Measurements from ENCODE around the gene STK39. TPM values are rescaled to one million over a fixed set of nuclear protein-coding genes. Genes with fewer than 3 reads are reported as not detected.

The STK39 gene
- total and polyA plus RNA-seq, 2 donors from 2014 or later = 15.9 to 27.1 TPM

DNA sequence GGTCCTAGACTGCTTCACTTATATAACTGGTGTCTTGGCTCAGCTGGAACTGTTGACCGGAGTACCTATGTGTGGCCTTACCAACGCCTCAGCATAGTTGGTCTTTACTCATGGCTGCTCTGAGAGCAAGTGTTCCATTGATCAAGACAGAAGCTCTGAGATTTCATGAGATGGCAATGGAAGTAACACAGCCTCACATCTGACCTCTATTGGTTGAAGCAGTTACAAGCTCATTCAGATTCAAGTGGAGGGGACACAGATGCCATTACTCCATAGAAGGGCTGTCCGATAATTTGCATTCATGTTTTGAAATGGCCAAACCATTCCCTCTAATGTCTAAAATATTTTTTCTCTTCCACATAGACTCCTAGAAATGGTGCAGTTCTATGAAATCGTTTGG lies 46.4 kb upstream of the STK39 start:
- Histone ChIP-seq H3K9ac (ENCODE audit: low read length in 3 of 3) (no peak overlapping the region), H3K27ac (ENCODE audit: low read depth in 2 of 2, low read length in 2 of 2) (no peak overlapping the region), H3K36me3 (ENCODE audit: control insufficient read depth in 2 of 3, insufficient read depth in 3 of 3, low read length in 3 of 3) (no peaks in the 10 kb centered on the region), H3K4me3 (ENCODE audit: low read length in 3 of 3) (no peak overlapping the region), H3K9me3 (ENCODE audit: control insufficient read depth in 2 of 3, insufficient read depth in 1 of 3, low read length in 3 of 3) (no peaks in the 10 kb centered on the region), H3K27me3 (ENCODE audit: control insufficient read depth, insufficient read depth, low read length) (no peaks in the 10 kb centered on the region), H3K4me1 (ENCODE audit: control insufficient read depth in 2 of 3, insufficient read depth in 2 of 3, low read depth in 1 of 3, low read length in 3 of 3) (no peaks in the 10 kb centered on the region)
- intact Hi-C loops (cut with DNase I) = no loop called here
- DNase-seq (no peak), FAIRE-seq (no peak)
- TF ChIP-seq, protein P1, sequence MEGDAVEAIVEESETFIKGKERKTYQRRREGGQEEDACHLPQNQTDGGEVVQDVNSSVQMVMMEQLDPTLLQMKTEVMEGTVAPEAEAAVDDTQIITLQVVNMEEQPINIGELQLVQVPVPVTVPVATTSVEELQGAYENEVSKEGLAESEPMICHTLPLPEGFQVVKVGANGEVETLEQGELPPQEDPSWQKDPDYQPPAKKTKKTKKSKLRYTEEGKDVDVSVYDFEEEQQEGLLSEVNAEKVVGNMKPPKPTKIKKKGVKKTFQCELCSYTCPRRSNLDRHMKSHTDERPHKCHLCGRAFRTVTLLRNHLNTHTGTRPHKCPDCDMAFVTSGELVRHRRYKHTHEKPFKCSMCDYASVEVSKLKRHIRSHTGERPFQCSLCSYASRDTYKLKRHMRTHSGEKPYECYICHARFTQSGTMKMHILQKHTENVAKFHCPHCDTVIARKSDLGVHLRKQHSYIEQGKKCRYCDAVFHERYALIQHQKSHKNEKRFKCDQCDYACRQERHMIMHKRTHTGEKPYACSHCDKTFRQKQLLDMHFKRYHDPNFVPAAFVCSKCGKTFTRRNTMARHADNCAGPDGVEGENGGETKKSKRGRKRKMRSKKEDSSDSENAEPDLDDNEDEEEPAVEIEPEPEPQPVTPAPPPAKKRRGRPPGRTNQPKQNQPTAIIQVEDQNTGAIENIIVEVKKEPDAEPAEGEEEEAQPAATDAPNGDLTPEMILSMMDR (IDR thresholded peaks at IDR 0.05; ENCODE audit: borderline replicate concordance, extremely low read depth, insufficient read depth) = no peak

DNA sequence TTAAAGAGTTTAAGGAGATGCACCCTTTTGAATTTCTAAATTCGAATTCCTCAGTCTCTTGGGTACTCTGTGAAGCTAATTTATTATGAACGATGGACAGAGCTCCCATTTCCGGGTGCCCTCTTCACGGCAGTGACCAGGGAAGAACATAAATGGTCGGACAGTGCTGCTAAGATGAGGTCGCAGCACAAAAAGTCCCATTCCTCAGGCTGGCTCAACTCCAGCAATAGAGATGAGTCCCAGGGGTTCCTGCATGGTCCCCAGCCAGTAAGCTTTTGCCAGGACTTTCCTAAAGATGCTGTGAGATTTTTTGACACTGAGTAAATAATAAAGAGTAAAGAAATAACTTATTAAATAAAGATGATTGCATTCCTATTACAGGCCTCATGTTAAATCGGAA lies 43.0 kb upstream of the STK39 start:
- no peaks in the 10 kb centered on the region for H3K9me3 ChIP-seq (ENCODE audit: control insufficient read depth in 2 of 3, insufficient read depth in 1 of 3, low read length in 3 of 3)
- H3K9ac ChIP-seq (ENCODE audit: low read length in 3 of 3) = no peak overlapping the region
- DNase-seq = no peak
- H3K27ac ChIP-seq (ENCODE audit: low read depth in 2 of 2, low read length in 2 of 2) = no peak overlapping the region
- H3K4me1 ChIP-seq (ENCODE audit: control insufficient read depth in 2 of 3, insufficient read depth in 2 of 3, low read depth in 1 of 3, low read length in 3 of 3) = no peaks in the 10 kb centered on the region
- H3K36me3 ChIP-seq (ENCODE audit: control insufficient read depth in 2 of 3, insufficient read depth in 3 of 3, low read length in 3 of 3) = no peaks in the 10 kb centered on the region
- no peak overlapping the region for H3K4me3 ChIP-seq (ENCODE audit: low read length in 3 of 3)
- no peak for FAIRE-seq
- intact Hi-C loops (cut with DNase I) = no loop called here
- TF ChIP-seq, protein P1 (IDR thresholded peaks at IDR 0.05; ENCODE audit: borderline replicate concordance, extremely low read depth, insufficient read depth) = no peak
- no peaks in the 10 kb centered on the region for H3K27me3 ChIP-seq (ENCODE audit: control insufficient read depth, insufficient read depth, low read length)

DNA sequence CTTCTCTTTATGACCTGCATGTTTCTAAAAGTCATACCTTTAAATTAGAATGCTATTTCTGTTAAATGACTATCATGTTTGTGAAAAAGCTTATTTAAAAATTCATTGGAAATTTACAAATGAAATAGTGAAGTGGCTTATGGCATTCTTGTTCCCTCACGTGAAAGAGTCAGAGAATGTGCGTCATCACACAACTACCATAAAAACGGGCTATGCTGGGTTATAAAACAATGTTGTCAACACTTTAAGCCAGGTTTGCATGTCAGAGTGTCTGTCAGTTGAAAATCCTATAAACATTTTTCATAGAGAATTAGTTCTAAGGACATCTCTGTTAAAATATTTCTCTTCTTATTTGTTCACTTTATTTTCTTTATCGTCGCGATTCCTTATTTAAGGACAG lies 42.5 kb upstream of the STK39 start:
- Histone ChIP-seq H3K4me1 (ENCODE audit: control insufficient read depth in 2 of 3, insufficient read depth in 2 of 3, low read depth in 1 of 3, low read length in 3 of 3) (no peaks in the 10 kb centered on the region), H3K27ac (ENCODE audit: low read depth in 2 of 2, low read length in 2 of 2) (no peak overlapping the region), H3K9me3 (ENCODE audit: control insufficient read depth in 2 of 3, insufficient read depth in 1 of 3, low read length in 3 of 3) (no peaks in the 10 kb centered on the region), H3K36me3 (ENCODE audit: control insufficient read depth in 2 of 3, insufficient read depth in 3 of 3, low read length in 3 of 3) (no peaks in the 10 kb centered on the region), H3K27me3 (ENCODE audit: control insufficient read depth, insufficient read depth, low read length) (no peaks in the 10 kb centered on the region), H3K9ac (ENCODE audit: low read length in 3 of 3) (no peak overlapping the region), H3K4me3 (ENCODE audit: low read length in 3 of 3) (no peak overlapping the region)
- FAIRE-seq (no peak), DNase-seq (no peak)
- intact Hi-C loops (cut with DNase I) = no loop called here
- TF ChIP-seq, protein P1 (IDR thresholded peaks at IDR 0.05; ENCODE audit: borderline replicate concordance, extremely low read depth, insufficient read depth) = no peak

DNA sequence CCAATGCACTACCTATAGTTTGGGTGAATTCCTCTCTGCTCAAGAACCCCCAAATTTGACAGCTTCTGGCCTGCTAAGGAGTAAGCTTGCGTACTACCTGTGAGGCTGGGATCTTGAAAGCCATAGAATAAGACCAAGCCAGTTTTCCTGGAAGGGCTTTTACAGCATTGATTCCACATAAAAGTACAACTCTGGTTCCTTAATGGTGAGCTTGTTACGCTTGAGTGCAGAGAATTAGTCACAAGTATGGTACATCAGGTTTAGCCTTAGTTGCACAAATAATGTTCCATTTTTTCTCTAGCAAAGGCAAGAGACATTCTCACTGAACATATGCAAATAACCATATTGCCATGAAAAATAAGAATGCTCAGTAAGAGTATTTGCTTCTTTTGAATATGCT lies 39.1 kb upstream of the STK39 start:
- DNase-seq = no peak
- FAIRE-seq = no peak
- no peaks in the 10 kb centered on the region for H3K27me3 ChIP-seq (ENCODE audit: control insufficient read depth, insufficient read depth, low read length)
- no peak overlapping the region for H3K4me3 ChIP-seq (ENCODE audit: low read length in 3 of 3)
- H3K9me3 ChIP-seq (ENCODE audit: control insufficient read depth in 2 of 3, insufficient read depth in 1 of 3, low read length in 3 of 3) = no peaks in the 10 kb centered on the region
- no peak overlapping the region for H3K9ac ChIP-seq (ENCODE audit: low read length in 3 of 3)
- TF ChIP-seq, protein P1 (IDR thresholded peaks at IDR 0.05; ENCODE audit: borderline replicate concordance, extremely low read depth, insufficient read depth) = no peak
- H3K27ac ChIP-seq (ENCODE audit: low read depth in 2 of 2, low read length in 2 of 2) = no peak overlapping the region
- H3K4me1 ChIP-seq (ENCODE audit: control insufficient read depth in 2 of 3, insufficient read depth in 2 of 3, low read depth in 1 of 3, low read length in 3 of 3) = no peaks in the 10 kb centered on the region
- intact Hi-C loops (cut with DNase I) = no loop called here
- no peaks in the 10 kb centered on the region for H3K36me3 ChIP-seq (ENCODE audit: control insufficient read depth in 2 of 3, insufficient read depth in 3 of 3, low read length in 3 of 3)

Data from kidney (tissue), 14 donors.